22Rv1 (cell line): ENCODE measurements around the gene ATXN2L.

Experiments
- H3K27ac ChIP-seq: fragments of 450-650 bp; 2 replicates; pipeline ENCODE4 v1.5.1; 2017
- CTCF ChIP-seq: fragments of 450-650 bp; IDR thresholded peaks from 2 replicates; pipeline ENCODE4 v1.5.1; 2017; ENCODE audit warnings: mild to moderate bottlenecking
- ZFX ChIP-seq: fragments of 450-650 bp; IDR thresholded peaks from 2 replicates; pipeline ENCODE4 v1.6.1; 2017; ENCODE audit warnings: antibody characterized with exemption, borderline replicate concordance

The ATXN2L gene

GRCh38 chr16:28842696-28843095, 19.9 kb downstream of the ATXN2L start:
- TF ChIP-seq CTCF = no peak
- no peak for TF ChIP-seq ZFX
- no peak overlapping the region for H3K27ac ChIP-seq

GRCh38 chr16:28843766-28844165, 21.0 kb downstream of the ATXN2L start:
- no peak for TF ChIP-seq CTCF
- no peak for TF ChIP-seq ZFX
- H3K27ac ChIP-seq = no peak overlapping the region

DNA sequence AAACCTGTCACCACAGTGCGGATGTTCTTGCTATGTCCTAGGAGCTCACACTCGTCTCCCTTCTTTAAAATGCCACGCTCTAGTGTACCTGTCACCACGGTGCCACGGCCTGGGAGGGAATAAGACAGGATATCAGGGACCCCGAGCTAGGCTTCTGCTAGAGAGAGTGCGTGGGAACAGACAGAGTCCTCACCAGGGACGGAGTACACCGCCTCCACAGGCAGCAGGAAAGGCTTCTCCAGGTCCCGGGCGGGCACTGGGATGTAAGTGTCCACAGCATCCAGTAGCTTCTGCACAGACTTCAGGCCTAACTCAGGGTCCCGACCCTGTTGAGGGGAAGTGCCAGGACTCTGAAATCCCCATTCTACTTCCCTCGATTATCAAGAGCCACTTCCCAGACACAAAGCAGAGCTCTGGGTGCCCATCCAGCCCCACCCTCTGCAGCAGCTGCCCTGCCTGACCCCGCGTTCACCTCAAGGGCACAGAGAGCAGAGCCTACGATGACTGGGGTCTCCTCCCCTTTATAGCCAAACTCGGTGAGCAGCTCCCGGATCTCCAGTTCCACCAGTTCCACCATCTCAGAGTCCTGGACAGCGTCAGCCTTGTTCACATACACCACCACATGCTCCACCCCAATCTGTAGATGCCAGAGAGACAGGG, 21.6 kb downstream of the ATXN2L start:
- H3K27ac ChIP-seq = 0 out of 2 replicates have a peak overlapping the region, but pooled peaks have one; percentile 79

DNA sequence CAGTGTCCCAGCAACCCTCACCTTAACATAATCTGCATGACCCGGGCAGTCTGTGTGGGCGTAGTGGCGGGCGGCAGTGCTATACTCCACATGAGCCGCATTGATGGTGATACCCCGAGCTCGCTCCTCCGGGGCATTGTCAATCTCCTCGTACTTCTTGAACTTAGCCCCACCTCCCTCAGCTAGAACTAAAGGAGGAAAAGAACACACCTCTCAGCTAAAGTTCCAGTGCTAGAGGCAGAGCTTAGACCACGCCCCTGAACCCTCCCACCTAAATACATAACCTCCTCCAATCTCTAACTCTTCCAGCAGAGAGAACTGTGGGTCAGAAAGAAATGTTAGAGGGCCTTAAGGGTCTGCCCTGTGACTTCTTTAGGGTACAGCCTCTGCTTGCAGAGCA, 22.5 kb downstream of the ATXN2L start:
- TF ChIP-seq CTCF (no peak), ZFX (no peak)
- peak overlapping the region; percentile 79 for H3K27ac ChIP-seq

More for the DNA sequence above, 21.6 kb downstream of the ATXN2L start:
- TF ChIP-seq ZFX (no peak), CTCF (no peak)

- H3K27ac ChIP-seq = peak overlapping the region; percentile 79
- TF ChIP-seq ZFX (no peak), CTCF (no peak)
Measured at GRCh38 chr16:28845761-28846079, 22.9 kb downstream of the ATXN2L start.

DNA sequence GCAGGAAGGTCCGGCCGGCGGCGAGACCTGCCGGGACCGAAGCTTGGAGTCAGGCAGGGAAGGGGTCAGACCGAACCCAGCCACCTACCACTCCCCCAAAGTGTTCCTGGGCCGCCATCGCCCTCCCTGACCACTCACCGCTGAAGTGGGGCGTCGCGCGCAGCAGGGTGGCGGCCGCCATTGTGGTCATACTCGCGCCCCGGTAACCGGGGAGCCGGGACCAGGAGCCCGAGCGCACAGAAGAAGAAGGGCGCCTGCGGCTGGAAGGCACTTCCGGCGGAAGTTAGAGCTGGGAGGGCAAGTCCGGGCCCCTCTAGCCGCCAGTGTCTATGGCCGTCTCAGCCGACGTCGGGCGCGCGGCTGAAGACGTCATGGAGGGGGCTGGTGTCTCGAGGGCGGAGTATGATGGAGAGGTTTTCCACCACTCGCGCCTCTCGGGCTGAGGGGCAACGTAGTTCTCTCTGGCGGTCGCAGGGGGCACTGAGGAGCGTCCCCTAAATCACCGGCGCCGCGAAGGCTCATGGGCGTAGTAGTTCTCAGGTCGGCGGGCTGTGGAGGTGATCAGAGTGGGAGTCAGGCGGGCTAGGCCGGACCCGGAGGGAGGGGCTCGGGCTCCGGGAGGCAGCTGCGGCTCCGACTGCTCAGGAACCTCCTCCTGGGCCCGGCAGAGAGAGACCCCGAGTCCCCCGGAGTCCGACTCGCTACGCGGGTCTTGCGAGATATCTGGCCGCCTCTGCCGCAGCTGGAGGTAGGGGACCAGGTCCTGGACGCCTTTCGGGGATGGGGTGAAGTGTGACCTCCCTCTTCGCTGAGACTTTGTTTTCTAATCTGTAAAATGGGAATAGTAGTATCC, 23.5 kb downstream of the ATXN2L start, which contains the start of gene TUFM:
Gene TUFM, minus strand, starts transcription at position 269 of the 853 bp plus-strand sequence. Its CDS starts 79 bp downstream, at position 190.
- TF ChIP-seq ZFX = no peak
- TF ChIP-seq CTCF = peak; percentile 84
- peak within 1 kb of the TSS; percentile 79 for H3K27ac ChIP-seq

- TF ChIP-seq ZFX (no peak), CTCF (no peak)
- H3K27ac ChIP-seq = peak overlapping the region; percentile 79
Measured at GRCh38 chr16:28846933-28847273, 24.1 kb downstream of the ATXN2L start.
